ENCODE measurements around the gene AHI1. TPM values are rescaled to one million over a fixed set of nuclear protein-coding genes. Genes with fewer than 3 reads are reported as not detected.
A peak's percentile ranks its signal among the peaks of the same experiment; 100 is the strongest.

The AHI1 gene
- total and polyA plus RNA-seq, 2 of the 13 experiments (the other 11 are each of a cell fraction or from before 2014, with no cell fraction given) = 7.2 to 18.6 TPM

DNA sequence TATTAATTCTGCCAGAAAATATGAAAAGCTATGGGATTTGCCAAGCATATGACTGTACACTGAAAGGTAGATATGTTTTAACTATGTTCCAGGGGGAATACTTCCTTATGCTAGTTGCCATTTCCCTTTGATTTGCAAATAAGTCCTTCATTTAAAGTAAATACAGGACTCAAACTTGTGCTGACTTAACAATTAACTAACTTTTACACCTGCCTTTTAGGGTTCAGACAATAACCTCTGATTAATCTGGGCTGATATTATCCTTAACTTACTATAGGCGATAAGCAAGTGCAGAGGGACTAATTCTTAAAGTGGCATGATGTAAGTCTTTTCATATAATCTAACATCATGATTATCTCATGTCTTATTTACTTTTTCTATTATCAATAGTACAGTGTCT is 143.1 kb downstream of the AHI1 start:
- FAIRE-seq (no peak), ATAC-seq (no peak), DNase-seq (ENCODE audit: low spot score) (no peak)
- intact Hi-C loops (cut with micrococcal nuclease; ENCODE audit: unreplicated experiment) = no loop called here
- POLR2A ChIA-PET = no interaction called here
- CTCF ChIA-PET (ENCODE audit: low intra/inter-chr PET ratio, low total read pairs) = no interaction called here
- Histone ChIP-seq H3K27ac (ENCODE audit: extremely low read length, insufficient read depth, low read length) (no peak overlapping the region), H3K79me2 (ENCODE audit: insufficient read depth, low read length) (no peaks in the 10 kb centered on the region), H3K27me3 (ENCODE audit: control insufficient read depth in 1 of 2, insufficient read depth in 2 of 2, low read length in 2 of 2) (no peaks in the 10 kb centered on the region), H3K4me1 (ENCODE audit: insufficient read depth, low read length) (peaks cover 10% of the 10 kb centered on the region), H3K9ac (ENCODE audit: insufficient read depth, low read depth, low read length) (no peak overlapping the region), H2AFZ (ENCODE audit: low read length) (no peak overlapping the region), H3K4me2 (ENCODE audit: low read depth, low read length) (no peak overlapping the region), H4K20me1 (ENCODE audit: insufficient read depth, low read length) (no peaks in the 10 kb centered on the region), H3K9me3 (ENCODE audit: low read length) (no peaks in the 10 kb centered on the region), H3K4me3 (replicated peaks in 1 of 3; ENCODE audit: insufficient read depth in 1 of 3, low read depth in 2 of 3, low read length in 3 of 3) (no peak overlapping the region), H3K36me3 (replicated peaks in 1 of 2; ENCODE audit: control insufficient read depth in 1 of 2, insufficient read depth in 2 of 2, low read length in 2 of 2) (no peaks in the 10 kb centered on the region)
- TF ChIP-seq MAFF (IDR thresholded peaks at IDR 0.05; ENCODE audit: low read depth, low read length) = peak; percentile 51
- peak; percentile 30 to 55; a peak in 2 of 4 replicates for TF ChIP-seq MAFK (conservative IDR thresholded peaks at IDR 0.05 in 1 of 2, IDR thresholded peaks at IDR 0.05 in 1 of 2; ENCODE audit: low read length in 2 of 2)
- TF ChIP-seq, protein P1, sequence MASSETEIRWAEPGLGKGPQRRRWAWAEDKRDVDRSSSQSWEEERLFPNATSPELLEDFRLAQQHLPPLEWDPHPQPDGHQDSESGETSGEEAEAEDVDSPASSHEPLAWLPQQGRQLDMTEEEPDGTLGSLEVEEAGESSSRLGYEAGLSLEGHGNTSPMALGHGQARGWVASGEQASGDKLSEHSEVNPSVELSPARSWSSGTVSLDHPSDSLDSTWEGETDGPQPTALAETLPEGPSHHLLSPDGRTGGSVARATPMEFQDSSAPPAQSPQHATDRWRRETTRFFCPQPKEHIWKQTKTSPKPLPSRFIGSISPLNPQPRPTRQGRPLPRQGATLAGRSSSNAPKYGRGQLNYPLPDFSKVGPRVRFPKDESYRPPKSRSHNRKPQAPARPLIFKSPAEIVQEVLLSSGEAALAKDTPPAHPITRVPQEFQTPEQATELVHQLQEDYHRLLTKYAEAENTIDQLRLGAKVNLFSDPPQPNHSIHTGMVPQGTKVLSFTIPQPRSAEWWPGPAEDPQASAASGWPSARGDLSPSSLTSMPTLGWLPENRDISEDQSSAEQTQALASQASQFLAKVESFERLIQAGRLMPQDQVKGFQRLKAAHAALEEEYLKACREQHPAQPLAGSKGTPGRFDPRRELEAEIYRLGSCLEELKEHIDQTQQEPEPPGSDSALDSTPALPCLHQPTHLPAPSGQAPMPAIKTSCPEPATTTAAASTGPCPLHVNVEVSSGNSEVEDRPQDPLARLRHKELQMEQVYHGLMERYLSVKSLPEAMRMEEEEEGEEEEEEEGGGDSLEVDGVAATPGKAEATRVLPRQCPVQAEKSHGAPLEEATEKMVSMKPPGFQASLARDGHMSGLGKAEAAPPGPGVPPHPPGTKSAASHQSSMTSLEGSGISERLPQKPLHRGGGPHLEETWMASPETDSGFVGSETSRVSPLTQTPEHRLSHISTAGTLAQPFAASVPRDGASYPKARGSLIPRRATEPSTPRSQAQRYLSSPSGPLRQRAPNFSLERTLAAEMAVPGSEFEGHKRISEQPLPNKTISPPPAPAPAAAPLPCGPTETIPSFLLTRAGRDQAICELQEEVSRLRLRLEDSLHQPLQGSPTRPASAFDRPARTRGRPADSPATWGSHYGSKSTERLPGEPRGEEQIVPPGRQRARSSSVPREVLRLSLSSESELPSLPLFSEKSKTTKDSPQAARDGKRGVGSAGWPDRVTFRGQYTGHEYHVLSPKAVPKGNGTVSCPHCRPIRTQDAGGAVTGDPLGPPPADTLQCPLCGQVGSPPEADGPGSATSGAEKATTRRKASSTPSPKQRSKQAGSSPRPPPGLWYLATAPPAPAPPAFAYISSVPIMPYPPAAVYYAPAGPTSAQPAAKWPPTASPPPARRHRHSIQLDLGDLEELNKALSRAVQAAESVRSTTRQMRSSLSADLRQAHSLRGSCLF (CRISPR knock-in tag; IDR thresholded peaks at IDR 0.05; ENCODE audit: borderline replicate concordance) = no peak
- TF ChIP-seq, protein P2, sequence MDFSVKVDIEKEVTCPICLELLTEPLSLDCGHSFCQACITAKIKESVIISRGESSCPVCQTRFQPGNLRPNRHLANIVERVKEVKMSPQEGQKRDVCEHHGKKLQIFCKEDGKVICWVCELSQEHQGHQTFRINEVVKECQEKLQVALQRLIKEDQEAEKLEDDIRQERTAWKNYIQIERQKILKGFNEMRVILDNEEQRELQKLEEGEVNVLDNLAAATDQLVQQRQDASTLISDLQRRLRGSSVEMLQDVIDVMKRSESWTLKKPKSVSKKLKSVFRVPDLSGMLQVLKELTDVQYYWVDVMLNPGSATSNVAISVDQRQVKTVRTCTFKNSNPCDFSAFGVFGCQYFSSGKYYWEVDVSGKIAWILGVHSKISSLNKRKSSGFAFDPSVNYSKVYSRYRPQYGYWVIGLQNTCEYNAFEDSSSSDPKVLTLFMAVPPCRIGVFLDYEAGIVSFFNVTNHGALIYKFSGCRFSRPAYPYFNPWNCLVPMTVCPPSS (IDR thresholded peaks at IDR 0.05) = no peak
- TF ChIP-seq RBFOX2 (IDR thresholded peaks at IDR 0.05; ENCODE audit: low read depth, low read length) = no peak
- TF ChIP-seq HMG20B (CRISPR knock-in tag; conservative IDR thresholded peaks at IDR 0.05) = no peak
- 91% methylated on average over 1 of the region's 1 CpG for WGBS (ENCODE audit: low lambda C conversion rate)
- in situ Hi-C loops (cut with HindIII; ENCODE audit: extremely low pct_ligation_motif_present, low pct_unique_long_range_greater_than_20kb) = no loop called here
- no TSS peak for BruUV-seq (replicated peaks)
